Lung microvascular endothelial cell (primary cell): ENCODE results near the gene RAPH1. TPM values are rescaled to one million over a fixed set of nuclear protein-coding genes. Genes with fewer than 3 reads are reported as not detected.

ENCODE experiments used
- DNase-seq, 2 donors: peaks; one replicate each; pipeline versions ENCODE4 v3.0.0 to v3.0.0-alpha.2; 2010; ENCODE audit warnings: low read depth in 2 of 2
- total RNA-seq: library from RNA; depleted of rRNA; stranded (reverse); fragments of >200 nt; gene quantifications from 2 replicates; pipeline ENCODE4 v1.2.1, GENCODE V29; 2014

RAPH1 gene
- total RNA-seq, 1 donor from 2014 or later = 17.3 TPM

DNA sequence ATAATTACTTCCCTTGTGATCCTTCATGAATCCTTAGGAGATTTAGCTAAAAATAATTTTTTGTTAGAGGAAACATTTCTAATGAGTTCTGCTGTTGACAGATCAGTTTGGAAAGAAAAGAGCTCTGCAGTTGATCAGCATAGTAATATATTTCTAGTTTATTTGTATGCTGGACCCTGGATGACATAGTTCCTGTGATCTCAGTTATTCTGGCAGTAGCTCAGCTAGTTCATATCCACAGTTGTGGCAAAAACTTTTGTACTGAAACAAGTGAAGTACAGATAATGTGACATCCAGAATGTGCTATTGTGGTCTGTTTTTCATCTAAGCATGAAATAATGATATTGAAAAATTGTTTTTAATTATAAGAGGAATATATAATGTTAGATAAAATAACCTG is 173.2 kb downstream of the RAPH1 start:
- peak; percentile 45 to 65 for DNase-seq

- DNase-seq = no peak
Measured at GRCh38 chr2:203361495-203361894, 173.6 kb downstream of the RAPH1 start.

- DNase-seq = no peak
Measured at GRCh38 chr2:203360833-203361430, 174.2 kb downstream of the RAPH1 start.

DNA sequence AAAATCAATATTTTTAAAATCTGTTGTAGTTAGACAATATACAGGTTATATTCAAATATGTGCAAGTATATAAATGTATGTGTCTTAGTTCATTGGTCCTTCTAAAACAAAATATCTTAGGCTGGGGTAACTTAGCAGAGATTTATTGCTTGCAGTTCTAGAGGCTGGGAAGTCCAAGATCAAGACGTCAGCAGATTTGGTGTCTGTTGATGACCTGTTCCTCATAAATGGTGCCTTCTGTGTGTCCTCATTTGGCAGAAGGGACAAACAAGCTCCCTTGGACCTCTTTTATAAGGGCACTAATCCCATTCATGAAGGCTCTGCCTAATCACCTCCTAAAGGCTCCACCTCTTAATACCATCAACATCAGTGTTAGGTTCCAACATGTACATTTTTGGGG is 175.7 kb downstream of the RAPH1 start:
- no peak for DNase-seq

DNA sequence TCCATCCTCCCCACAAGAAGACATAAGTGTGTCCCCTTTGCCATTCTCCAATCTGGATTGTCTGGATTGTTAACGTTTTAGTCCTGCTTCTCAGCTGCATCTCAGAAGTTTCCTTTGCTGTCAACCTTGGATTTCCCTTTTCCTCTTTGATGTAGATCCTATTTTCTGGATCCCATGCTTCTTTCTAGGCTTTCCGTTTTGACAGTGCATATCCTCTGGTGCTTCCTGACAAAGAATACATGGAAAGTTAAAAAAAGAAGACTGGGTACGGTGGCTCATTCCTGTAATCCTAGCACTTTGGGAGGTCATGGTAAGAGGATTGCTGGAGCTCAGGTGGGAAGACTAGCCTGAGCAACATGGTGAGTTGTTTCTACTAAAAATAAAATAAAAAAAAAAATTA is 180.1 kb downstream of the RAPH1 start:
- peak; percentile 54 to 65 for DNase-seq

- DNase-seq = no peak
Measured at GRCh38 chr2:203352604-203353255, 182.4 kb downstream of the RAPH1 start.

- peak in 1 of 2 donors; percentile 33 for DNase-seq
Measured at GRCh38 chr2:203347375-203347774, 187.7 kb downstream of the RAPH1 start.

DNA sequence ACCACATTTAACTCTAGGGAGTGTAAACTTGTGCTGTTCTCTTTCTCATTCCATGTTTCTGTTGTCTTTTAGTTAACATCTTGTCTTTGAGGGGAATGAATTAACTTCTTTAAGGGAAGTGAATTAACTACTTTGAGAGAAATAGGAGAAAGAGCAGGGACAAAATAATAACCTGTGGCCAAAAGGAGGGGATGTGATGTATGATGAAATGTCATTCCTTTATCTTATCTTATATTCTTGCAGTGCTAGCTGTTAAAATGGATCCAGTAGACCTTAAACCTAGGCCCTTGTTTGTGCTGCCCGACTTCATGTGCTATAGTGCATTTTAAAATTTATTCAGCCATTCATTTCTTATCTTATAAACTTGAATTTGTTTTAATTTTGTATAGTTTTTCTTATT is 188.5 kb downstream of the RAPH1 start:
- DNase-seq = no peak

DNA sequence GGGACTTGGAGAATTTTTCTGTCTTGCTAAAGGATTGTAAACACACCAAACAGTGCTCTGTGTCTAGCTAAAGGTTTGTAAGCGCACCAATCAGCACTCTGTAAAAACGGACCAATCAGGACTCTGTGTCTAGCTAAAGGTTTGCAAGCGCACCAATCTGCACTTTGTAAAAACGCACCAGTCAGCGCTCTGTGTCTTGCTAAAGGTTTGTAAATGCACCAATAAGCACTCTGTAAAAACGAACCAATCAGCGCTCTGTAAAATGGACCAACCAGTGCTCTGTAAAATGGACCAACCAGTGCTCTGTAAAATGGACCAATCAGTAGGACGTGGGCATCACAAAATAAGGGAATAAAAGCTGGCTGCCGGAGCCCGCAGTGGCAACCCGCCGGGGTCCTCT is 190.4 kb downstream of the RAPH1 start:
- DNase-seq = no peak

Other genes with a start within 250 kb of the RAPH1 start
- 18.3 and 19.4 TPM in 2 replicates for gene ABI2, start 206.9 kb downstream of the RAPH1 start, total RNA-seq
- under 0.01 and 0.20 TPM in 2 replicates for gene CD28, start 171.3 kb upstream of the RAPH1 start, total RNA-seq